Measurements from ENCODE around the gene BLOC1S6. TPM values are rescaled to one million over a fixed set of nuclear protein-coding genes. Genes with fewer than 3 reads are reported as not detected.

BLOC1S6 gene
- total and polyA plus RNA-seq, 9 of the 15 experiments (the other 6 are each of a cell fraction or from before 2014, with no cell fraction given): 18.2 to 72.4 (median 38.4) TPM

DNA sequence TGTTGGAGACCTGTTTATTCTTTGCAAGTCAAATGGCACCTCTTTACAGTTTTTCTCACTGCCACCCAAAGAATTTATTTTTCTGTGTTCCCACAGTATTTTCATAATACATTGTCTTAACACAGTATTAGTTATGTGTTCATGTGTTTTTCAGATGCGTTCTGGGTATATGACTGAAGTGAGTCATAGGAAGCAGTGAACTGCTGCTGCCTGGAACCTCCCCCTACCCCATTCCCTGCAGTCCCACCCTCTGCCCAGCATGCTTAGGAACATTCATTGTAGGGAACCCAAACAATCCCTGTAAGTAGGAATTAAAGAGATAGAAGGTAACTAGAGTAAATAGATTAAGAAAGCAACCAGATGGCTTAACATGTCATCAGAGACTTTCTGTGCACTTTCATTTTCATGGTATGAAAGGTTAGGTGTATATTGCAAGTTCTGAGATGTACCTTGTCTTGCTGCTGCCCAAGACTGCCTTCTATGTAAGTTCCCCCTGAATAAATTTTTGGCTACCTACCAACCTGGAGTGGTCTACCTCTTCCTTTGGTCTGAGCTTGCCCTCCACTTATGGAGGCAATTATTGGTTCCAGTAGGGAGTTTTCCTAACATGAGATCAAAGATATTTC, 25.7 kb downstream of the BLOC1S6 start:
- no peaks in the 10 kb centered on the region for H3K4me1 ChIP-seq (replicated peaks in 1 of 2; ENCODE audit: control insufficient read depth in 2 of 2, insufficient read depth in 2 of 2, low read length in 2 of 2)
- WGBS (ENCODE audit: insufficient coverage, low coverage, missing lambda C conversion rate): 0% methylated on average over 1 of the region's 1 CpG
- ATAC-seq (no peak), DNase-seq (ENCODE audit: extremely low read depth in 1 of 4, low spot score in 3 of 4) (no peak), FAIRE-seq (no peak)
- H4K20me1 ChIP-seq (replicated peaks; ENCODE audit: control insufficient read depth, insufficient read depth, low read length): no peaks in the 10 kb centered on the region
- in situ Hi-C loops (cut with MboI) (loop anchor here (5.0 to 25.0 kb wide), 2 partner anchors 161 to 426 kb away; partner anchors contain the start of gene SHF), intact Hi-C loops (cut with micrococcal nuclease) (loop anchor here (5.0 to 10.0 kb wide), 3 partner anchors 91 to 448 kb away; partner anchors contain the start of gene SLC30A4)
- H3K36me3 ChIP-seq (ENCODE audit: control insufficient read depth, insufficient read depth, low read length): peaks cover 3% of the 10 kb centered on the region; the same call in 2 of the 3 replicates
- no peaks in the 10 kb centered on the region for H3K79me2 ChIP-seq (ENCODE audit: control insufficient read depth, insufficient read depth, low read length)
- H3K4me3 ChIP-seq: no peak overlapping the region
- no TSS peak for BruUV-seq (replicated peaks)
- ChIA-PET POLR2A (interaction anchor here (2.2 kb wide), 1 partner anchor 155 kb away, joined by 5 read pairs; no protein-coding TSS in a partner anchor), CTCF (ENCODE audit: low intra/inter-chr PET ratio) (interaction anchor here (8.1 kb wide), 1 partner anchor 154 kb away, joined by 168 read pairs; no protein-coding TSS in a partner anchor)
- H3K9me1 ChIP-seq (ENCODE audit: control insufficient read depth, insufficient read depth, low read length): no peaks in the 10 kb centered on the region
- no peak overlapping the region for H3K27ac ChIP-seq (ENCODE audit: extremely low read depth, low read depth, low read length)
- no peaks in the 10 kb centered on the region for H3K9me3 ChIP-seq (replicated peaks; ENCODE audit: control insufficient read depth, insufficient read depth, low read depth, low read length)
- no peak overlapping the region for H2AFZ ChIP-seq (ENCODE audit: low read depth, low read length)
- H3K9ac ChIP-seq (ENCODE audit: insufficient read depth in 1 of 2, low read depth in 2 of 2, low read length in 2 of 2): no peak overlapping the region
- H3K27me3 ChIP-seq (ENCODE audit: control insufficient read depth in 2 of 2, insufficient read depth in 2 of 2, low read length in 2 of 2): no peaks in the 10 kb centered on the region
- no peak overlapping the region for H3K4me2 ChIP-seq (ENCODE audit: insufficient read depth, low read length)
- TF ChIP-seq, protein P1, sequence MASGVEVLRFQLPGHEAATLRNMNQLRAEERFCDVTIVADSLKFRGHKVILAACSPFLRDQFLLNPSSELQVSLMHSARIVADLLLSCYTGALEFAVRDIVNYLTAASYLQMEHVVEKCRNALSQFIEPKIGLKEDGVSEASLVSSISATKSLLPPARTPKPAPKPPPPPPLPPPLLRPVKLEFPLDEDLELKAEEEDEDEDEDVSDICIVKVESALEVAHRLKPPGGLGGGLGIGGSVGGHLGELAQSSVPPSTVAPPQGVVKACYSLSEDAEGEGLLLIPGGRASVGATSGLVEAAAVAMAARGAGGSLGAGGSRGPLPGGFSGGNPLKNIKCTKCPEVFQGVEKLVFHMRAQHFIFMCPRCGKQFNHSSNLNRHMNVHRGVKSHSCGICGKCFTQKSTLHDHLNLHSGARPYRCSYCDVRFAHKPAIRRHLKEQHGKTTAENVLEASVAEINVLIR (CRISPR knock-in tag; IDR thresholded peaks at IDR 0.05): no peak
- TF ChIP-seq ZC3H4 (CRISPR knock-in tag; IDR thresholded peaks at IDR 0.05; ENCODE audit: borderline replicate concordance) (no peak), ZNF316 (IDR thresholded peaks at IDR 0.05) (no peak), ZNF407 (IDR thresholded peaks at IDR 0.05; ENCODE audit: low read depth) (no peak), SIX5 (IDR thresholded peaks at IDR 0.05; ENCODE audit: borderline replicate concordance in 1 of 2, insufficient read depth in 1 of 2, low read depth in 1 of 2, low read length in 2 of 2) (no peak), PHF8 (IDR thresholded peaks at IDR 0.05; ENCODE audit: borderline replicate concordance, low read length) (no peak)
- TF ChIP-seq, protein P2, sequence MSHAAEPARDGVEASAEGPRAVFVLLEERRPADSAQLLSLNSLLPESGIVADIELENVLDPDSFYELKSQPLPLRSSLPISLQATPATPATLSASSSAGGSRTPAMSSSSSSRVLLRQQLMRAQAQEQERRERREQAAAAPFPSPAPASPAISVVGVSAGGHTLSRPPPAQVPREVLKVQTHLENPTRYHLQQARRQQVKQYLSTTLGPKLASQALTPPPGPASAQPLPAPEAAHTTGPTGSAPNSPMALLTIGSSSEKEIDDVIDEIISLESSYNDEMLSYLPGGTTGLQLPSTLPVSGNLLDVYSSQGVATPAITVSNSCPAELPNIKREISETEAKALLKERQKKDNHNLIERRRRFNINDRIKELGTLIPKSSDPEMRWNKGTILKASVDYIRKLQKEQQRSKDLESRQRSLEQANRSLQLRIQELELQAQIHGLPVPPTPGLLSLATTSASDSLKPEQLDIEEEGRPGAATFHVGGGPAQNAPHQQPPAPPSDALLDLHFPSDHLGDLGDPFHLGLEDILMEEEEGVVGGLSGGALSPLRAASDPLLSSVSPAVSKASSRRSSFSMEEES (CRISPR knock-in tag; IDR thresholded peaks at IDR 0.05): no peak
- TF ChIP-seq, protein P3, sequence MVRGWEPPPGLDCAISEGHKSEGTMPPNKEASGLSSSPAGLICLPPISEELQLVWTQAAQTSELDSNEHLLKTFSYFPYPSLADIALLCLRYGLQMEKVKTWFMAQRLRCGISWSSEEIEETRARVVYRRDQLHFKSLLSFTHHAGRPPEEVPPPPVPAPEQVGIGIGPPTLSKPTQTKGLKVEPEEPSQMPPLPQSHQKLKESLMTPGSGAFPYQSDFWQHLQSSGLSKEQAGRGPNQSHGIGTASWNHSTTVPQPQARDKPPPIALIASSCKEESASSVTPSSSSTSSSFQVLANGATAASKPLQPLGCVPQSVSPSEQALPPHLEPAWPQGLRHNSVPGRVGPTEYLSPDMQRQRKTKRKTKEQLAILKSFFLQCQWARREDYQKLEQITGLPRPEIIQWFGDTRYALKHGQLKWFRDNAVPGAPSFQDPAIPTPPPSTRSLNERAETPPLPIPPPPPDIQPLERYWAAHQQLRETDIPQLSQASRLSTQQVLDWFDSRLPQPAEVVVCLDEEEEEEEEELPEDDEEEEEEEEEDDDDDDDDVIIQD (CRISPR knock-in tag; IDR thresholded peaks at IDR 0.05): no peak

All from K562 (cell line).